PFSK-1 (cell line): ENCODE measurements around the gene SLC9A8.
A peak's percentile ranks its signal among the peaks of the same experiment; 100 is the strongest.

Source experiments
- FOXP2 ChIP-seq: optimal IDR thresholded peaks from 2 replicates; pipeline ENCODE3; 2011; ENCODE audit warnings: borderline replicate concordance, control low read depth, inconsistent platforms; ENCODE audit not compliant: insufficient read depth; ENCODE audit errors: extremely low read length, extremely low read depth
- POLR2AphosphoS5 ChIP-seq: IDR thresholded peaks from 2 replicates; pipeline ENCODE4 v1.6.1; 2012; ENCODE audit warnings: low read depth, mild to moderate bottlenecking, control low read depth, low read length, moderate library complexity
- REST ChIP-seq, 2 experiments: IDR thresholded peaks; 2 replicates each; pipeline versions ENCODE4 v1.6.1 to v1.8.0; 2011 to 2012; ENCODE audit warnings: low read depth in 2 of 2, low read length in 2 of 2, control low read depth in 1 of 2, inconsistent platforms in 1 of 2, mild to moderate bottlenecking in 1 of 2, moderate library complexity in 1 of 2; ENCODE audit not compliant: insufficient read depth in 1 of 2
- SIN3A ChIP-seq: IDR thresholded peaks from 2 replicates; pipeline ENCODE4 v1.6.1; 2012; ENCODE audit warnings: mild to moderate bottlenecking, low read length, moderate library complexity, borderline replicate concordance; ENCODE audit not compliant: insufficient read depth
- TAF1 ChIP-seq: IDR thresholded peaks from 2 replicates; pipeline ENCODE4 v1.6.1; 2012; ENCODE audit warnings: low read length, control low read depth, borderline replicate concordance; ENCODE audit not compliant: insufficient read depth

The SLC9A8 gene

GRCh38 chr20:49766979-49767521 lies 45.6 kb upstream of the SLC9A8 start:
- TF ChIP-seq TAF1 (no peak), SIN3A (no peak)

GRCh38 chr20:49768204-49769047 lies 44.2 kb upstream of the SLC9A8 start:
- TF ChIP-seq FOXP2 = peak; percentile 57
- no peak for TF ChIP-seq REST (IDR thresholded peaks at IDR 0.05; ENCODE audit: insufficient read depth in 1 of 2, low read depth in 2 of 2, low read length in 2 of 2)

GRCh38 chr20:49769048-49769581 lies 43.5 kb upstream of the SLC9A8 start:
- TF ChIP-seq TAF1 (no peak), SIN3A (no peak), POLR2AphosphoS5 (no peak), REST (IDR thresholded peaks at IDR 0.05; ENCODE audit: insufficient read depth in 1 of 2, low read depth in 2 of 2, low read length in 2 of 2) (no peak)

- TF ChIP-seq REST (IDR thresholded peaks at IDR 0.05; ENCODE audit: insufficient read depth in 1 of 2, low read depth in 2 of 2, low read length in 2 of 2) (no peak), SIN3A (no peak), TAF1 (no peak), FOXP2 (no peak), POLR2AphosphoS5 (no peak)
These were observed 42.0 kb upstream of the SLC9A8 start for GRCh38 chr20:49770634-49771033.

GRCh38 chr20:49775229-49775693 lies 37.4 kb upstream of the SLC9A8 start:
- TF ChIP-seq TAF1 (no peak), FOXP2 (peak; percentile 72)

GRCh38 chr20:49779972-49780371 lies 32.7 kb upstream of the SLC9A8 start:
- TF ChIP-seq REST (IDR thresholded peaks at IDR 0.05; ENCODE audit: insufficient read depth in 1 of 2, low read depth in 2 of 2, low read length in 2 of 2) (no peak), TAF1 (no peak)
